H1 (cell line): Measurements from ENCODE around the gene KCNC1. TPM values are rescaled to one million over a fixed set of nuclear protein-coding genes. Genes with fewer than 3 reads are reported as not detected.

Source experiments
- CTCF ChIA-PET: fragments of 300-600 bp; sonication (Branson Sonifier 250); formaldehyde crosslinking; loops from one replicate; lab custom pipeline; 2021; ENCODE audit not compliant: partially characterized antibody; lab: Charles Lee
- POLR2A ChIA-PET: fragments of 300-600 bp; sonication (Branson Sonifier 250); formaldehyde crosslinking; loops from one replicate; lab custom pipeline; 2021; ENCODE audit warnings: inconsistent platforms; ENCODE audit not compliant: partially characterized antibody; lab: Charles Lee
- DNase-seq, 2 experiments: peaks; one replicate each; pipeline versions ENCODE4 v3.0.0 to v3.0.0-alpha.2; 2010 to 2022; ENCODE audit warnings: low spot score in 2 of 2, low read depth in 1 of 2, mixed read lengths in 1 of 2
- FAIRE-seq: peaks from 2 replicates; lab custom pipeline; 2011; peaks lifted over from hg19 to GRCh38; lab: Jason Lieb, UNC
- H2AFZ ChIP-seq: 2 replicates; pipeline ENCODE4 v1.8.1; 2012; ENCODE audit warnings: low read length, inconsistent platforms
- H2AK5ac ChIP-seq: 2 replicates; pipeline ENCODE4 v1.6.1; 2013; ENCODE audit warnings: low read depth, low read length
- H2BK120ac ChIP-seq: replicated peaks from 2 replicates; pipeline ENCODE3; 2013; ENCODE audit warnings: low read depth, low read length, inconsistent platforms
- H2BK12ac ChIP-seq: 2 replicates; pipeline ENCODE4 v1.6.1; 2013; ENCODE audit warnings: low read depth, low read length
- H2BK15ac ChIP-seq: 2 replicates; pipeline ENCODE4 v1.6.1; 2013; ENCODE audit warnings: low read length
- H2BK20ac ChIP-seq: 2 replicates; pipeline ENCODE4 v1.6.1; 2013; ENCODE audit warnings: low read length
- H2BK5ac ChIP-seq: 2 replicates; pipeline ENCODE4 v1.6.1; 2013; ENCODE audit warnings: low read depth, low read length
- H3K14ac ChIP-seq: 2 replicates; pipeline ENCODE4 v1.6.1; 2013; ENCODE audit warnings: inconsistent platforms; ENCODE audit not compliant: insufficient read length
- H3K18ac ChIP-seq: 2 replicates; pipeline ENCODE4 v1.6.1; 2013; ENCODE audit warnings: low read length; ENCODE audit errors: extremely low read depth
- H3K23ac ChIP-seq: 2 replicates; pipeline ENCODE4 v1.6.1; 2013; ENCODE audit warnings: inconsistent platforms; ENCODE audit not compliant: insufficient read length
- H3K23me2 ChIP-seq: 2 replicates; pipeline ENCODE4 v1.6.1; 2013; ENCODE audit warnings: low read depth, low read length
- H3K27ac ChIP-seq: 2 replicates; pipeline ENCODE4 v1.6.1; 2011; ENCODE audit warnings: low read depth, low read length, inconsistent platforms
- H3K27me3 ChIP-seq, 4 experiments: replicated peaks in 1 of 4; 1 replicate in 1 of 4; 2 replicates in 3 of 4; pipeline versions ENCODE4 v1.6.1 to v1.8.1; 2011 to 2013; ENCODE audit warnings: low read length in 3 of 4, mild to moderate bottlenecking in 3 of 4, inconsistent platforms in 2 of 4, mixed read lengths in 2 of 4, moderate library complexity in 1 of 4; ENCODE audit not compliant: control insufficient read depth in 3 of 4, insufficient read depth in 3 of 4; ENCODE audit errors: extremely low read depth in 1 of 4
- H3K36me3 ChIP-seq, 4 experiments: 2 replicates each; pipeline versions ENCODE4 v1.6.1 to v1.8.1; 2011 to 2013; ENCODE audit warnings: mild to moderate bottlenecking in 4 of 4, low read length in 3 of 4, moderate library complexity in 2 of 4, control low read depth in 1 of 4, inconsistent platforms in 1 of 4; ENCODE audit not compliant: insufficient read depth in 4 of 4, control insufficient read depth in 2 of 4
- H3K4ac ChIP-seq: replicated peaks from 2 replicates; pipeline ENCODE3; 2013; ENCODE audit warnings: low read length, low read depth, mixed read lengths, inconsistent platforms; ENCODE audit not compliant: insufficient read length
- H3K4me1 ChIP-seq, 4 experiments: replicated peaks in 1 of 4; 1 replicate in 1 of 4; 2 replicates in 3 of 4; pipeline versions ENCODE4 v1.6.1 to v1.8.1; 2011 to 2013; ENCODE audit warnings: low read length in 3 of 4, inconsistent platforms in 2 of 4, mixed read lengths in 1 of 4; ENCODE audit not compliant: insufficient read depth in 4 of 4, control insufficient read depth in 3 of 4
- H3K4me2 ChIP-seq, 2 experiments: 2 replicates each; pipeline versions ENCODE4 v1.6.1 to v1.8.1; 2011 to 2013; ENCODE audit warnings: low read depth in 2 of 2, low read length in 2 of 2, control low read depth in 1 of 2, inconsistent platforms in 1 of 2, mild to moderate bottlenecking in 1 of 2; ENCODE audit not compliant: insufficient read depth in 1 of 2
- H3K4me3 ChIP-seq, 4 experiments: fragments of 200-600, 300-600 bp in 1 of 4; sonication (generic), shearing (Covaris generic), sonication (Bioruptor Twin) in 1 of 4; 2 replicates each; pipeline versions ENCODE4 v1.5.1 to v1.8.1; 2011 to 2016; ENCODE audit warnings: low read length in 4 of 4, low read depth in 3 of 4, control low read depth in 2 of 4, inconsistent platforms in 2 of 4, mild to moderate bottlenecking in 2 of 4, mixed read lengths in 1 of 4, moderate library complexity in 1 of 4; ENCODE audit not compliant: insufficient read depth in 2 of 4; ENCODE audit errors: extremely low read depth in 1 of 4
- H3K56ac ChIP-seq: replicated peaks from 2 replicates; pipeline ENCODE3; 2013; ENCODE audit warnings: low read depth, mild to moderate bottlenecking, mixed read lengths, low read length, inconsistent platforms; ENCODE audit not compliant: insufficient read length
- H3K79me1 ChIP-seq: 2 replicates; pipeline ENCODE4 v1.6.1; 2013; ENCODE audit warnings: low read depth, low read length, control low read depth
- H3K79me2 ChIP-seq, 2 experiments: 2 replicates each; pipeline versions ENCODE4 v1.6.1 to v1.8.1; 2012 to 2013; ENCODE audit warnings: low read length in 2 of 2, mild to moderate bottlenecking in 2 of 2, inconsistent platforms in 1 of 2; ENCODE audit not compliant: insufficient read depth in 2 of 2, control insufficient read depth in 1 of 2
- H3K9ac ChIP-seq, 4 experiments: replicated peaks in 1 of 4; 1 replicate in 1 of 4; 2 replicates in 3 of 4; pipeline versions ENCODE4 v1.6.1 to v1.8.1; 2011 to 2013; ENCODE audit warnings: low read depth in 3 of 4, low read length in 3 of 4, control low read depth in 2 of 4, mild to moderate bottlenecking in 2 of 4, moderate library complexity in 2 of 4, inconsistent platforms in 1 of 4; ENCODE audit errors: extremely low read depth in 1 of 4
- H3K9me3 ChIP-seq, 2 experiments: 2 replicates each; pipeline versions ENCODE4 v1.6.1 to v1.8.1; 2012 to 2013; ENCODE audit warnings: mild to moderate bottlenecking in 2 of 2, moderate library complexity in 2 of 2, control low read depth in 1 of 2, inconsistent platforms in 1 of 2, low read depth in 1 of 2, low read length in 1 of 2, mixed read lengths in 1 of 2; ENCODE audit not compliant: insufficient read depth in 2 of 2
- H4K20me1 ChIP-seq, 2 experiments: replicated peaks in 1 of 2; 2 replicates each; pipeline versions ENCODE3 to v1.8.1; 2011 to 2013; ENCODE audit warnings: inconsistent platforms in 2 of 2, low read length in 2 of 2, mild to moderate bottlenecking in 1 of 2; ENCODE audit not compliant: insufficient read depth in 2 of 2, control insufficient read depth in 1 of 2
- H4K5ac ChIP-seq: 2 replicates; pipeline ENCODE4 v1.6.1; 2013; ENCODE audit warnings: low read length, low read depth, mixed read lengths, inconsistent platforms; ENCODE audit not compliant: insufficient read length
- H4K8ac ChIP-seq: 2 replicates; pipeline ENCODE4 v1.8.0; 2013; ENCODE audit warnings: mild to moderate bottlenecking, moderate library complexity, low read length, inconsistent platforms; ENCODE audit not compliant: insufficient read depth; ENCODE audit errors: extremely low read depth
- H4K91ac ChIP-seq: replicated peaks from 2 replicates; pipeline ENCODE3; 2013; ENCODE audit warnings: low read length, mixed read lengths, inconsistent platforms; ENCODE audit not compliant: insufficient read length
- ATF2 ChIP-seq: IDR thresholded peaks from 2 replicates; pipeline ENCODE4 v1.6.1; 2012; ENCODE audit warnings: low read length, inconsistent platforms
- BCL11A ChIP-seq, 2 experiments: IDR thresholded peaks; one replicate each; pipeline ENCODE4 v1.6.1; 2011; ENCODE audit warnings: low read depth in 2 of 2, low read length in 2 of 2, mild to moderate bottlenecking in 2 of 2
- CTBP2 ChIP-seq: IDR thresholded peaks from 2 replicates; pipeline ENCODE4 v1.7.0; 2011; ENCODE audit warnings: borderline replicate concordance, mild to moderate bottlenecking, moderate library complexity, mixed read lengths, low read length; ENCODE audit not compliant: insufficient read depth, insufficient read length
- GTF2F1 ChIP-seq: IDR thresholded peaks from 2 replicates; pipeline ENCODE4 v1.6.1; 2012; ENCODE audit warnings: low read depth, low read length, improper control_type of control experiment, borderline replicate concordance
- JUN ChIP-seq: IDR thresholded peaks from 2 replicates; pipeline ENCODE4 v1.6.1; 2011; ENCODE audit warnings: low read depth, mild to moderate bottlenecking, improper control_type of control experiment, low read length
- MAFK ChIP-seq: IDR thresholded peaks from 2 replicates; pipeline ENCODE4 v1.6.1; 2012; ENCODE audit warnings: low read depth, mild to moderate bottlenecking, improper control_type of control experiment, low read length
- PHF8 ChIP-seq: fragments of 200-600 bp; sonication (generic); conservative IDR thresholded peaks from 2 replicates; pipeline ENCODE4 v1.7.1; 2012; ENCODE audit warnings: low read depth, mild to moderate bottlenecking, inconsistent platforms, low read length, moderate library complexity
- POLR2A ChIP-seq, 2 experiments: IDR thresholded peaks; 1 replicate in 1 of 2; 2 replicates in 1 of 2; pipeline ENCODE4 v1.6.1; 2011; ENCODE audit warnings: low read depth in 2 of 2, low read length in 2 of 2, mild to moderate bottlenecking in 2 of 2; ENCODE audit errors: control extremely low read depth in 1 of 2
- RNF2 ChIP-seq: fragments of 200-900, 300-1000 bp; sonication (generic); IDR thresholded peaks from 2 replicates; pipeline ENCODE4 v1.7.1; 2016; ENCODE audit warnings: borderline replicate concordance, low read depth, mild to moderate bottlenecking, antibody characterized with exemption, low read length; ENCODE audit not compliant: poor library complexity, severe bottlenecking; ENCODE audit errors: missing control alignments
- TAF7 ChIP-seq: optimal IDR thresholded peaks from 2 replicates; pipeline ENCODE3; 2011; ENCODE audit warnings: low read depth, mild to moderate bottlenecking, inconsistent platforms, low read length, moderate library complexity, borderline replicate concordance
- WGBS, 2 experiments: shearing (Covaris generic) in 1 of 2; methylation state at CpG; one replicate each; pipeline versions ENCODE4 v1.1.6 to v1.1.7; 2013 to 2015; ENCODE audit warnings: low lambda C conversion rate in 2 of 2, mixed read lengths in 2 of 2, inconsistent platforms in 1 of 2, low coverage in 1 of 2, missing lambda C conversion rate in 1 of 2; ENCODE audit not compliant: insufficient replicate concordance in 2 of 2, insufficient coverage in 1 of 2, insufficient read length in 1 of 2; ENCODE audit errors: extremely low coverage in 1 of 2, missing lambda C conversion rate in 1 of 2; 5-methylcytosine and 5-hydroxymethylcytosine counted together
- polyA plus RNA-seq, 7 experiments: library from polyadenylated mRNA; depleted of rRNA in 3 of 7; stranded (reverse) in 5 of 7; unstranded in 2 of 7; fragments of >200 nt in 5 of 7; fragments of 200-250 nt in 2 of 7; gene quantifications; 1 replicate in 5 of 7; 2 replicates in 1 of 7; 4 replicates in 1 of 7; pipeline versions ENCODE4 v1.2.1 to v1.2.3, GENCODE V29; 2011 to 2013; ENCODE audit warnings: missing spikeins in 2 of 7, mixed read lengths in 2 of 7
- total RNA-seq: library from RNA; stranded (reverse); fragmentation: NEBNext Ultra II Directional; extraction: Animal tissue kit (Norgen Biotek cat#: 25700); gene quantifications from 2 replicates; pipeline ENCODE4 v1.2.1, GENCODE V29; 2021

The KCNC1 gene
- total and polyA plus RNA-seq, 2 of the 8 experiments (the other 6 are each of a cell fraction or from before 2014, with no cell fraction given) = 0.11 to 0.26 TPM

- Histone ChIP-seq H2BK15ac (no peak overlapping the region), H4K20me1 (no peaks in the 10 kb centered on the region), H4K91ac (no peak overlapping the region), H3K4ac (no peak overlapping the region), H3K27ac (no peak overlapping the region), H3K23me2 (no peaks in the 10 kb centered on the region), H3K23ac (no peak overlapping the region), H3K18ac (no peak overlapping the region), H2BK5ac (no peak overlapping the region), H3K36me3 (no peaks in the 10 kb centered on the region), H3K79me2 (no peaks in the 10 kb centered on the region), H4K5ac (no peak overlapping the region), H3K9me3 (no peaks in the 10 kb centered on the region), H2BK12ac (no peak overlapping the region), H3K4me2 (no peak overlapping the region), H2BK120ac (no peak overlapping the region), H4K8ac (no peak overlapping the region), H3K27me3 (no peaks in the 10 kb centered on the region; a peak in 1 of 7 replicates), H3K79me1 (no peaks in the 10 kb centered on the region), H2AFZ (no peak overlapping the region), H3K56ac (no peak overlapping the region), H2AK5ac (no peak overlapping the region), H3K4me3 (no peak overlapping the region), H3K4me1 (no peaks in the 10 kb centered on the region), H2BK20ac (no peak overlapping the region), H3K9ac (no peak overlapping the region), H3K14ac (no peak overlapping the region)
- ChIA-PET POLR2A (no interaction called here), CTCF (interaction anchor here (0.9 to 10.9 kb wide), 13 partner anchors 10 to 161 kb away, joined by 3 to 79 read pairs (median 6); no protein-coding TSS in a partner anchor)
- DNase-seq (no peak), FAIRE-seq (no peak)
- 67% methylated on average over 2 of the region's 2 CpGs; no CpG with 5 or more reads in 1 of the 2 experiments for WGBS, 2 experiments
- TF ChIP-seq MAFK = no peak
- TF ChIP-seq RNF2 = no peak
- TF ChIP-seq TAF7 = no peak
- TF ChIP-seq POLR2A (IDR thresholded peaks at IDR 0.05; ENCODE audit: control extremely low read depth in 1 of 2, low read depth in 2 of 2, low read length in 2 of 2) = no peak
- no peak for TF ChIP-seq ATF2
- TF ChIP-seq JUN = no peak
- TF ChIP-seq CTBP2 = no peak
- TF ChIP-seq BCL11A (IDR thresholded peaks at IDR 0.05; ENCODE audit: low read depth in 2 of 2, low read length in 2 of 2) = no peak
- no peak for TF ChIP-seq GTF2F1
- TF ChIP-seq PHF8 = no peak
These were observed 77.7 kb downstream of the KCNC1 start for GRCh38 chr11:17812091-17812864.
